ENCODE results near the gene PCED1B. TPM values are rescaled to one million over a fixed set of nuclear protein-coding genes. Genes with fewer than 3 reads are reported as not detected.

The PCED1B gene
- total RNA-seq, 1 donor from 2014 or later = 3.1 TPM

- peaks cover 26% of the 10 kb centered on the region for H3K4me1 Mint-ChIP-seq
- TF ChIP-seq EZH2 (IDR thresholded peaks at IDR 0.05) (no peak), EZH2phosphoT487 (IDR thresholded peaks at IDR 0.05) (no peak), CTCF (IDR thresholded peaks at IDR 0.05) (no peak)
- Histone ChIP-seq H3K4me2 (no peak overlapping the region), H3K4me3 (no peak overlapping the region), H3F3A (ENCODE audit: low read depth) (no peaks in the 10 kb centered on the region), H3K9me3 (ENCODE audit: low read depth) (no peaks in the 10 kb centered on the region), H3K9ac (no peak overlapping the region), H3K27me3 (no peaks in the 10 kb centered on the region), H4K20me1 (ENCODE audit: low read depth) (no peaks in the 10 kb centered on the region), H3K79me2 (ENCODE audit: low read depth) (no peaks in the 10 kb centered on the region), H3K27ac (no peak overlapping the region), H2AFZ (replicated peaks) (no peak overlapping the region), H3K36me3 (no peaks in the 10 kb centered on the region), H3K4me1 (peaks cover 15% of the 10 kb centered on the region)
- no peak overlapping the region for H3K27ac Mint-ChIP-seq
- H3K36me3 Mint-ChIP-seq = no peaks in the 10 kb centered on the region
- no peak overlapping the region for H3K4me3 Mint-ChIP-seq
- no peaks in the 10 kb centered on the region for H3K27me3 Mint-ChIP-seq (ENCODE audit: insufficient read depth, low read depth)
- no peak for DNase-seq (ENCODE audit: low spot score)
- peaks cover 9% of the 10 kb centered on the region for H3K9me3 Mint-ChIP-seq
Measured at GRCh38 chr12:47270782-47271664, 191.6 kb downstream of the PCED1B start.

GRCh38 chr12:47271800-47272239 lies 192.4 kb downstream of the PCED1B start:
- no peaks in the 10 kb centered on the region for H3K36me3 Mint-ChIP-seq
- no peaks in the 10 kb centered on the region for H4K20me1 ChIP-seq (ENCODE audit: low read depth)
- no peak overlapping the region for H3K27ac ChIP-seq
- TF ChIP-seq EZH2phosphoT487 (IDR thresholded peaks at IDR 0.05) (no peak), CTCF (IDR thresholded peaks at IDR 0.05) (no peak), EZH2 (IDR thresholded peaks at IDR 0.05) (no peak)
- H3K4me1 Mint-ChIP-seq = peaks cover 28% of the 10 kb centered on the region
- H3K79me2 ChIP-seq (ENCODE audit: low read depth) = no peaks in the 10 kb centered on the region
- no peak overlapping the region for H2AFZ ChIP-seq (replicated peaks)
- H3K36me3 ChIP-seq = no peaks in the 10 kb centered on the region
- peaks cover 9% of the 10 kb centered on the region for H3K9me3 Mint-ChIP-seq
- H3K4me3 Mint-ChIP-seq = no peak overlapping the region
- no peak for DNase-seq (ENCODE audit: low spot score)
- no peaks in the 10 kb centered on the region for H3K9me3 ChIP-seq (ENCODE audit: low read depth)
- H3K9ac ChIP-seq = no peak overlapping the region
- no peak overlapping the region for H3K4me2 ChIP-seq
- no peaks in the 10 kb centered on the region for H3K27me3 ChIP-seq
- H3K27me3 Mint-ChIP-seq (ENCODE audit: insufficient read depth, low read depth) = no peaks in the 10 kb centered on the region
- no peaks in the 10 kb centered on the region for H3F3A ChIP-seq (ENCODE audit: low read depth)
- H3K4me1 ChIP-seq = peaks cover 15% of the 10 kb centered on the region
- no peak overlapping the region for H3K4me3 ChIP-seq
- H3K27ac Mint-ChIP-seq = peak overlapping the region; percentile 27

GRCh38 chr12:47272412-47273190 lies 193.2 kb downstream of the PCED1B start:
- Histone ChIP-seq H3K4me3 (no peak overlapping the region), H3F3A (ENCODE audit: low read depth) (no peaks in the 10 kb centered on the region), H3K9ac (no peak overlapping the region), H3K79me2 (ENCODE audit: low read depth) (no peaks in the 10 kb centered on the region), H2AFZ (replicated peaks) (no peak overlapping the region), H3K27ac (no peak overlapping the region), H4K20me1 (ENCODE audit: low read depth) (no peaks in the 10 kb centered on the region), H3K4me1 (peaks cover 15% of the 10 kb centered on the region), H3K36me3 (no peaks in the 10 kb centered on the region), H3K9me3 (ENCODE audit: low read depth) (no peaks in the 10 kb centered on the region), H3K4me2 (peak overlapping the region; percentile 29), H3K27me3 (no peaks in the 10 kb centered on the region)
- Mint-ChIP-seq H3K27me3 (ENCODE audit: insufficient read depth, low read depth) (peaks cover 2% of the 10 kb centered on the region), H3K4me1 (peaks cover 29% of the 10 kb centered on the region), H3K4me3 (no peak overlapping the region), H3K9me3 (peaks cover 9% of the 10 kb centered on the region), H3K36me3 (no peaks in the 10 kb centered on the region), H3K27ac (no peak overlapping the region)
- no peak for TF ChIP-seq EZH2phosphoT487 (IDR thresholded peaks at IDR 0.05)
- TF ChIP-seq EZH2 (IDR thresholded peaks at IDR 0.05) = no peak
- no peak for TF ChIP-seq CTCF (IDR thresholded peaks at IDR 0.05)
- no peak for DNase-seq (ENCODE audit: low spot score)

All from neural progenitor cell (in vitro differentiated cells).